ENCODE results near the gene COA1.
"Not testable (repeated sequence)": the region's sequence is repeated elsewhere in the genome, so short reads cannot be mapped to it uniquely, and the experiment has no call there.

Gene COA1

GRCh38 chr7:43692582-43693373 lies 36.5 kb downstream of the COA1 start:
- no peak for DNase-seq (ENCODE audit: low read depth in 1 of 2, low spot score in 1 of 2)

DNA sequence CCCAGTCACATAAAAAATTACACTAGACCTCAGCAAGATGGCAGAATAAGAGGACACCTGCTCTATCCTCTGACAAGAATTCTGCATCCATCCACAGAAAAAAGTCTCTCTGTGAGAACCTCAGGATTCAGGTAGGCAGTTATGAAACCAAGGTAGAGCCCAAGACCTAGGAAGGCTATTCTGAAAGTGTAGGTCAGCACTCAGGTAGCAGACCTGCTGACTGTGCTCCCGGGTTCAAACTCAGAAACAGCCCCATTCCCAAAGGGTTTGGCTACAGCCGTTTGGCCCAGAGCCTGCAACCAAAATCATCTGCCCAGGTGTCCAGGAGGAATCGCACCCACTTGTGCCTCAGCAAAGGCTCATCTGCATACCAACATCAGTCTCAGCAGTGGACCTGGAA lies 37.7 kb downstream of the COA1 start:
- no peak for DNase-seq (ENCODE audit: low read depth in 1 of 2, low spot score in 1 of 2)

DNA sequence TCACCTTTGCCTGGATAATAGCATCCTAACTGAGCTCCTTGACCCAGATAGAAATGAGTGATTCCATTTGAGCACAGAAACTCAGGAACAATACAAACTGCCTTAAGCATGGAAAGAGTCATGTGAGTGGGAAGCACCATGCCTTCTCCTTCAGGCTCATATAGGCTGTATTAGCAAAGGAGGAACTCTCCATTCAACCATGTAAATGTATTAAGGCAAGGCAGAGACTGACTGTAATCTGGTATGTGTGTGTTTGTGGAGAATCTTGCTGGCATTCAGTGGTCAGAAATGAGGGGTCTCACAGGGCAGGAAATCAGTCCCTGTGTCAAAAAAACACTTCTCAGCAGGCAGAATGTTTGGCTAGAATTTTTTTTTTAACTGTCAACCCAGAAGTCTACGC lies 40.2 kb downstream of the COA1 start:
- DNase-seq (ENCODE audit: low read depth in 1 of 2, low spot score in 1 of 2): no peak

DNA sequence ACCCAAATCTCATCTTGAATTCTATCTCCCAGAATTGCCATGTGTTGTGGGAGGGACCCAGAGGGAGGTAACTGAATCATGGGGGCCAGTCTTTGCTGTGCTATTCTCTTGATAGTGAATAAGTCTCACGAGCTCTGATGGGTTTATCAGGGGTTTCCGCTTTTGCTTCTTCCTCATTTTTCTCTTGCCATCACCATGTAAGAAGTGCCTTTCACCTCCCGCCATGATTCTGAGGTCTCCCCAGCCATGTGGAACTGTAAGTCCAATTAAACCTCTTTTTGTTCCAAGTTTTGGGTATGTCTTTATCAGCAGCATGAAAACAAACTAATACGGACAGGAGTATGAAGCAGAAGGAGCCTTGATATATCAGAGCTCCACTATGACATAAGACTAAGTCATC lies 41.5 kb downstream of the COA1 start:
- DNase-seq (ENCODE audit: low read depth in 1 of 2, low spot score in 1 of 2): not testable (repeated sequence)

DNA sequence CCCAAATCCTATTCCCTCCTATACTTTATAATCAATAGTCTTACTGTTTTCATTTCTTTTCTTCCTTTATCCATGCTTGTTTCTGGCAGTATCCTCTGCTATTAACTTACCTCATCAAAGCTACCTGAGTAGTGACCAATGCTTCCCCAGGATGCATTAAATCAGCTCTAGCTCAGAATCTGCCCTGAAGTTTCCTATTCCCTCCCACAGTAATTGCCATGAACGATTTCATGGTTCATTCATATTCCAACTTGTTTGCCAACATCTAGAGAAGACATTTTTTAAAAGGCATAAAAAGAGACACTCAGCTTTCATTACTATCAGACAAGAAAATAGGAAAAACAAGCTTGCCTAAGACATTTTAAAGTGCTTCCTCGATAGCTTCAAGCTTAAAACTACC lies 42.3 kb downstream of the COA1 start:
- no peak for DNase-seq (ENCODE audit: low read depth in 1 of 2, low spot score in 1 of 2)

- DNase-seq (ENCODE audit: low read depth in 1 of 2, low spot score in 1 of 2): no peak
Observed at GRCh38 chr7:43680736-43681135, 48.6 kb downstream of the COA1 start.

- no peak for DNase-seq (ENCODE audit: low read depth in 1 of 2, low spot score in 1 of 2)
Observed at GRCh38 chr7:43679210-43680068, 49.9 kb downstream of the COA1 start.

- no peak for DNase-seq (ENCODE audit: low read depth in 1 of 2, low spot score in 1 of 2)
Observed at GRCh38 chr7:43678315-43678714, 51.0 kb downstream of the COA1 start.

DNA sequence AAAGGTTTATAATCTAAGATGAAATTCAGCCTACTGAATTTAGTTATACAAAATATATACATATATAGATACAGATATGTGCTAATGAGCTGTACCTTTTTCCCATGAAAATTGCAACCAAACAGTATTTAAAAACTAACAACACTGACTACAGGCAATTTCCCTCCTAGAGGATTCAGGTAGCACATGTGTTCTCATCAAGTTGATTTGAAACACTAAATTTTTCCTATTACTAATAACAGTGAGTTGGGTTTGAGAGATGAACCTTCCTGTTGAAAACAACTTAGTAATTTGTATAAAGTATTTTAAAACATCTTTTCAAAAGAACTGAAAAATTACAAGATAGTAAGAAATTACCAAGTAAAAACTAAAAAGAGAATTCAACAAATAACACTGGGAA lies 51.5 kb downstream of the COA1 start:
- DNase-seq (ENCODE audit: low read depth in 1 of 2, low spot score in 1 of 2): no peak

GRCh38 chr7:43674559-43675436 lies 54.5 kb downstream of the COA1 start:
- DNase-seq (ENCODE audit: low read depth in 1 of 2, low spot score in 1 of 2): no peak

DNA sequence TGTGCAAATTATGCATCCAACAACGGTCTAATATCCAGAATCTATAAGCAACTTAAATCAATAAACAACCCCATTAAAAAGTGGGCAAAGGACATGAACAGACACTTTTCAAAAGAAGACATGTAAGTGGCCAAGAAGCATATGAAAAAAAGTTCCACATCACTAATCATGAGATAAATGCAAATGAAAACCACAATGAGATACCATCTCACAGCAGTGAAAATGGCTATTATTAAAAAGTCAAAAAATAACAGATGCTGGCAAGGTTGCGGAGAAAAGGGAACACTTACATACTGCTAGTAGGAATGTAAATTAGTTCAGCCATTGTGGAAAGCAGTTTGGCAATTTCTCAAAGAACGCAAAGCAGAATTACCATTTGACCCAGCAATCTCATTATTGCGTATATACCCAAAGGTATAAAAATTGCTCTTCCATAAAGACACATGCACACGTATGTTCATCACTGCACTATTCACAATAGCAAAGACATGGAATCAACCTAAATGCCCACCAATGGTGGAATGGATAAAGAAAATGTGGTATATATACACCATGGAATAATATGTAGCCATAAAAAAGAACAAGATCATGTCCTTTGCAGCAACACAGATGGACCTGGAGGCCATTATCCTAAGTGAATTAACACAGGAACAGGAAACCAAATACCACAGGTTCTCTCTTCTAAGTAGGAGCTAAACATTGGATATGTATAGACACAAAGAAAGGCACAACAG lies 55.9 kb downstream of the COA1 start:
- not testable (repeated sequence) for DNase-seq (ENCODE audit: low read depth in 1 of 2, low spot score in 1 of 2)

GRCh38 chr7:43671521-43671920 lies 57.8 kb downstream of the COA1 start:
- no peak for DNase-seq (ENCODE audit: low read depth in 1 of 2, low spot score in 1 of 2)

DNA sequence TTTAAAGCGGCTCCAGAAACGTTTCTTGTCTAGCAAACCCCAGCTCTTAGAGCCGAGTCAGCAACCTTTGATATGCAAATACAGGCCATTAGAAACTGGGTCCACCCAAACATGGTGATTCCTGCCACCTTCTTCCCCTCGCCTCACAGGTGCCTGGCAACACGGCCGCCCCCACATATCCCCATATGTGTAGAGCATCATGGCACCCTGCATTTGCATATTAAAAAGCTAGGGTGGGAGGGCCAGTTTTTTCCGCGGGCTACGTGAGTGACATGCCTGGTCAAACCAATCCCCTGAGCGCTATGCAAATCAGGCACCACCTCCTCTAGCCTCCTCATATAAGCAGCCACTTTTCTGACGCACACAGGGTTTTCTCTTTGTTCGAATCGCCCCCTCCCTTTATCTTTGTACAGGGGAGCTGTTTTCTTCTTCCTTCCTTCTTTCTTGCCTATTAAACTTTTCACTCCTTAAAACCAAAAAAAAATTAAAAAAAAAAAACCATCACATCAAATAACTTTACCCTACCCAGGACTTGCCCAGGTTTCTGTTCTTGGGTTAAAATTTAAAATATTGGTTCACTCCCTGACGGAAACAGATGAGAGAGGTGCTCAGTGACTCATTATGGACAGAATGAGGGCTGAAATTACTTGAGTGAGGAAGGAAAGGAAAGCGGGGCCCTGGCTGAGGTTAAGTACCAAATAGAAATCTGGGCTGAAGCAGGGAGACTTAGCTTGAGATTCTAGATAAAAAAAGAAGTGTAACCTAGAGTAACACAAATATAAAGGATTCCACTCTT lies 59.8 kb downstream of the COA1 start:
- DNase-seq (ENCODE audit: low read depth in 1 of 2, low spot score in 1 of 2): peak in 1 of 2 donors; percentile 69

DNA sequence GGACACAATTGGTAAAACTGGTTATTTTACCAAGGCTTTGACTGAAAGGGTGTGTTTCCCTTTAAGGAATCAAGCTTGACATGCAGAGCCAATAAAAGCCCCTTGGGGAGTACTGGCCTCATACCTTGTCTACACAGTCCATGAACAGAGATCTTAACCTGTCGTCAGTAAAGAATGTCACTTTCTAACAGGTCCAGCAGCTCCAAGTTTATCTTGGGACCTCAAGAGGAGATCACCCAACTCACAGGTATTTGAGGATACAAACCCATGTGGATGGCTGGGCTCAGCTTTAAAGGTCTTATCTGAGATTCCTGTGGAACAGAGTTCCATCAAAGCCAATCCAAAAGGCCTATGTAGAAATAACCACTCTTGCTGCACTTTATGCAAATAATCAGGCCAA lies 61.3 kb downstream of the COA1 start:
- DNase-seq (ENCODE audit: low read depth in 1 of 2, low spot score in 1 of 2): no peak

GRCh38 chr7:43666938-43667337 lies 62.4 kb downstream of the COA1 start:
- no peak for DNase-seq (ENCODE audit: low read depth in 1 of 2, low spot score in 1 of 2)

- no peak for DNase-seq (ENCODE audit: low read depth in 1 of 2, low spot score in 1 of 2)
Observed at GRCh38 chr7:43664681-43665080, 64.6 kb downstream of the COA1 start.

- DNase-seq (ENCODE audit: low read depth in 1 of 2, low spot score in 1 of 2): no peak
Observed at GRCh38 chr7:43660141-43660540, 69.2 kb downstream of the COA1 start.

GRCh38 chr7:43659549-43659896 lies 69.8 kb downstream of the COA1 start:
- no peak for DNase-seq (ENCODE audit: low read depth in 1 of 2, low spot score in 1 of 2)

- no peak for DNase-seq (ENCODE audit: low read depth in 1 of 2, low spot score in 1 of 2)
Observed at GRCh38 chr7:43658718-43659548, 70.4 kb downstream of the COA1 start.

Data from activated T-helper 1 cell treated with anti-CD3 and anti-CD28 coated beads, Interleukin-2, amount 50 U/mL, for 16 hours (primary cell).